Natural killer cell (primary cell): ENCODE measurements around the gene ZBTB42. TPM values are rescaled to one million over a fixed set of nuclear protein-coding genes. Genes with fewer than 3 reads are reported as not detected.

Source experiments
- ATAC-seq, 3 donors: fragments of 150-1000 bp in 2 of 3; fragments of 200-7000 bp in 1 of 3; cut with Tn5 transposase; 1 replicate in 1 of 3; 2 replicates in 2 of 3; pipeline ENCODE4 v1.10.0; 2021; ENCODE audit warnings: mild to moderate bottlenecking in 2 of 3, moderate library complexity in 2 of 3
- DNase-seq, 2 donors: peaks; one replicate each; pipeline versions ENCODE4 v3.0.0 to v3.0.0-alpha.2; 2013 to 2021; ENCODE audit warnings: mixed read lengths in 1 of 2
- H3K27ac ChIP-seq: one replicate; pipeline ENCODE4 v1.5.1; 2013; ENCODE audit warnings: mild to moderate bottlenecking, low read length
- H3K27me3 ChIP-seq: one replicate; pipeline ENCODE4 v1.6.1; 2013; ENCODE audit warnings: low read length; ENCODE audit not compliant: control insufficient read depth, insufficient read depth
- H3K36me3 ChIP-seq: one replicate; pipeline ENCODE4 v1.6.1; 2013; ENCODE audit warnings: low read length; ENCODE audit not compliant: control insufficient read depth, insufficient read depth
- H3K4me1 ChIP-seq: one replicate; pipeline ENCODE4 v1.6.1; 2013; ENCODE audit warnings: low read length; ENCODE audit not compliant: control insufficient read depth, insufficient read depth
- H3K4me3 ChIP-seq: one replicate; pipeline ENCODE4 v1.5.1; 2013; ENCODE audit warnings: low read length
- H3K9me3 ChIP-seq: one replicate; pipeline ENCODE4 v1.6.1; 2013; ENCODE audit warnings: low read length; ENCODE audit not compliant: control insufficient read depth, insufficient read depth
- H3K27ac Mint-ChIP-seq, 2 donors: one replicate each; pipeline ENCODE4 v1.8.0; 2022; ENCODE audit warnings: mild to moderate bottlenecking in 2 of 2, mixed read lengths in 2 of 2, moderate library complexity in 1 of 2
- H3K27me3 Mint-ChIP-seq, 2 donors: one replicate each; pipeline ENCODE4 v1.8.0; 2022; ENCODE audit warnings: low read depth in 2 of 2, mixed read lengths in 2 of 2
- H3K36me3 Mint-ChIP-seq: one replicate; pipeline ENCODE4 v1.8.0; 2022; ENCODE audit warnings: mixed read lengths
- H3K4me1 Mint-ChIP-seq, 2 donors: one replicate each; pipeline ENCODE4 v1.8.0; 2022; ENCODE audit warnings: mixed read lengths in 2 of 2
- H3K4me3 Mint-ChIP-seq: one replicate; pipeline ENCODE4 v1.8.0; 2022; ENCODE audit warnings: mild to moderate bottlenecking, moderate library complexity, mixed read lengths
- H3K9me3 Mint-ChIP-seq, 2 donors: one replicate each; pipeline ENCODE4 v1.8.0; 2022; ENCODE audit warnings: mixed read lengths in 2 of 2
- CTCF ChIP-seq: fragments of 200-600 bp; IDR thresholded peaks from one replicate; pipeline ENCODE4 v1.8.0; 2022; ENCODE audit warnings: antibody characterized with exemption
- WGBS: methylation state at CpG from one replicate; pipeline ENCODE4 v1.1.7; 2013; ENCODE audit warnings: missing lambda C conversion rate; ENCODE audit not compliant: insufficient coverage; 5-methylcytosine and 5-hydroxymethylcytosine counted together
- intact Hi-C: fragments of 100-400 bp; cut with micrococcal nuclease; formaldehyde crosslinking; loops from one replicate; pipeline ENCODE4 v1.14.2; 2022
- total RNA-seq, 4 donors: library from RNA; stranded (reverse); fragments of 120-200 nt in 1 of 4; gene quantifications; one replicate each; pipeline versions ENCODE4 v1.2.3 to v1.2.4, GENCODE V29; 2013 to 2022

Gene ZBTB42
- total RNA-seq, 3 donors from 2014 or later (not counting 1 experiment from before 2014, with no cell fraction given) = 3.6 to 4.5 (median 3.7) TPM

GRCh38 chr14:104820669-104821228 lies 19.8 kb downstream of the ZBTB42 start:
- Histone ChIP-seq H3K27me3 (peaks cover 4% of the 10 kb centered on the region), H3K27ac (no peak overlapping the region), H3K36me3 (no peaks in the 10 kb centered on the region), H3K4me3 (no peak overlapping the region), H3K4me1 (peaks cover 14% of the 10 kb centered on the region), H3K9me3 (peaks cover 3% of the 10 kb centered on the region)
- Mint-ChIP-seq H3K4me1 (peaks cover 5 to 21% of the 10 kb centered on the region in 2 donors), H3K9me3 (peaks cover 0 to 6% of the 10 kb centered on the region in 2 donors), H3K27me3 (peaks cover 0 to 13% of the 10 kb centered on the region in 2 donors), H3K4me3 (no peak overlapping the region), H3K27ac (no peak overlapping the region), H3K36me3 (no peaks in the 10 kb centered on the region)
- no peak for ATAC-seq
- no peak for TF ChIP-seq CTCF
- WGBS = 82% methylated on average over 20 of the region's 22 CpGs
- no peak for DNase-seq
- intact Hi-C loops = no loop called here

DNA sequence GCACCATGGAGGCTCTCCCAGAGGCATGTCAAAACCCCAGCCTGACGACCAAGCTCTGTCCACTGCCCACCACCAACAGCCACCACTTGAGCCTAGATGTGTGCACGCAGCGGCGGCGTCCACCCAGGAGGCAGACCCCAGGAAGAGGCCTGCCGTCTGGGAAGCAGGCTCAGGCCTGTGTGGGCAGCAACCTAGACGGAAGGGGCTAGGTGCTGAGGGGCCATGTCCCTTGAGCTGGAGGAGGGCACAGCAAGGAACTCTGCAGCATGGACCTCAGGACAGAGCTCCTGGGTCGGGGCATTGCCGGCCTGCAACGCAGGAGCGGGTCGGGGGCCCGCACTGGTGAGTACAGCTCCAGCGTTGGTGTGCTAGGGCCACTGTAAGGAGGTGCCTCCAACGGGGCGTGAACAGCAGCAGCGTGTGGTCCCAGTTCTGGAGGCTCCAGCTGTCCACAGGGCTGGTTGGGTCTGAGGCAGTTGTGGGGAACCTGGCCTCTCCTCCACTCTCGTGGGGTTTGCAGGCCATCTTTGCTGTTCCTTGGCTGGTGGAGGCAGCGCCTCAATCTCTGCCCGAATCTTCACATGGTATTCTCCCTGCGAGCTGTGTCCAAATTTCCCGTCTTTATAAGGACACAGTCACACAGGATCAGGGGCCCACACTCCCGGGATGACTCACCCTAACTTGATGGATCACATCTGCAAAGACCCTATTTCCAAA lies 20.5 kb downstream of the ZBTB42 start:
- WGBS = 93% methylated on average over 23 of the region's 23 CpGs
- DNase-seq = no peak
- H3K4me1 Mint-ChIP-seq = peaks cover 7 to 22% of the 10 kb centered on the region in 2 donors
- H3K27ac Mint-ChIP-seq = no peak overlapping the region
- H3K9me3 Mint-ChIP-seq = peaks cover 0 to 6% of the 10 kb centered on the region in 2 donors
- H3K36me3 Mint-ChIP-seq = no peaks in the 10 kb centered on the region
- Histone ChIP-seq H3K9me3 (peaks cover 3% of the 10 kb centered on the region), H3K27ac (no peak overlapping the region), H3K4me3 (no peak overlapping the region), H3K27me3 (peaks cover 5% of the 10 kb centered on the region), H3K4me1 (peaks cover 17% of the 10 kb centered on the region), H3K36me3 (no peaks in the 10 kb centered on the region)
- TF ChIP-seq CTCF = no peak
- intact Hi-C loops = no loop called here
- peaks cover 0 to 13% of the 10 kb centered on the region in 2 donors for H3K27me3 Mint-ChIP-seq
- H3K4me3 Mint-ChIP-seq = no peak overlapping the region
- ATAC-seq = no peak

- DNase-seq = no peak
- peaks cover 0 to 6% of the 10 kb centered on the region in 2 donors for H3K9me3 Mint-ChIP-seq
- Histone ChIP-seq H3K27me3 (peaks cover 5% of the 10 kb centered on the region), H3K4me3 (no peak overlapping the region), H3K4me1 (peaks cover 16% of the 10 kb centered on the region), H3K9me3 (peaks cover 3% of the 10 kb centered on the region), H3K36me3 (no peaks in the 10 kb centered on the region), H3K27ac (no peak overlapping the region)
- intact Hi-C loops = no loop called here
- H3K27ac Mint-ChIP-seq = no peak overlapping the region
- peaks cover 7 to 19% of the 10 kb centered on the region in 2 donors for H3K4me1 Mint-ChIP-seq
- H3K36me3 Mint-ChIP-seq = no peaks in the 10 kb centered on the region
- H3K27me3 Mint-ChIP-seq = peaks cover 0 to 13% of the 10 kb centered on the region in 2 donors
- H3K4me3 Mint-ChIP-seq = no peak overlapping the region
- TF ChIP-seq CTCF = no peak
- no peak for ATAC-seq
- WGBS = 91% methylated on average over 27 of the region's 27 CpGs
These were observed 21.2 kb downstream of the ZBTB42 start for GRCh38 chr14:104821971-104822608.
